ENCODE data around the gene NTN5. TPM values are rescaled to one million over a fixed set of nuclear protein-coding genes. Genes with fewer than 3 reads are reported as not detected.
"Not testable (repeated sequence)": the region's sequence is repeated elsewhere in the genome, so short reads cannot be mapped to it uniquely, and the experiment has no call there.

The NTN5 gene
- total RNA-seq, 2 experiments from 2014 or later: 0.16 to 0.53 TPM

DNA sequence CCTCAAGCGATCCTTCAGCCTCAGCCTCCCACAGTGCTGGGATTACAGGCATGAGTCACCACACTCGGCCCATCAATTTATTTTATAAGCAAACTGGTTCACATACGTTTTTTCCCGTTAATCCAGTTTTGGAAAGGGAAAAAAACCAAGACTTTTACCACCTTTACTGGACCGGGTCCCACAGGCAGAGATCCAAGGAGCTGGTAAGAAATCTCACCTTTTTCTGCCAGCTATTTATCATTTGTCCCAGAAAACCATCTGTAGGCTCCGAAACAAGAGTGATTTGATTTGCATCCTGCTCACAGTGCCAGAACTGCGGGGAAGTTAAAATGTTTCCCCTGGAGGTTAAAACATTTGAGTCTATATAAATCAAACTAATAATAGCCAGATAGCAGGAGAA, 16.6 kb upstream of the NTN5 start:
- intact Hi-C loops (cut with micrococcal nuclease; ENCODE audit: unreplicated experiment): no loop called here
- BruUV-seq (replicated peaks): no TSS peak
- Histone ChIP-seq H3K36me3 (ENCODE audit: insufficient read depth, low read length) (no peaks in the 10 kb centered on the region), H2AFZ (ENCODE audit: low read length) (no peak overlapping the region), H3K9me2 (ENCODE audit: insufficient read depth, low read length) (no peaks in the 10 kb centered on the region), H3K9me3 (ENCODE audit: low read length) (no peaks in the 10 kb centered on the region), H3K79me2 (ENCODE audit: insufficient read depth, low read depth, low read length) (no peaks in the 10 kb centered on the region), H3K4me3 (ENCODE audit: low read depth, low read length, poor library complexity, severe bottlenecking) (no peak overlapping the region), H3K4me2 (ENCODE audit: low read length) (no peak overlapping the region), H3K27ac (ENCODE audit: low read depth, low read length, poor library complexity, severe bottlenecking) (no peak overlapping the region), H3K4me1 (ENCODE audit: insufficient read depth, low read length, poor library complexity, severe bottlenecking) (no peaks in the 10 kb centered on the region), H4K20me1 (ENCODE audit: insufficient read depth, low read length) (no peaks in the 10 kb centered on the region)
- no peak for TF ChIP-seq EZH2phosphoT487 (IDR thresholded peaks at IDR 0.05; ENCODE audit: borderline replicate concordance, low read depth, low read length)
- TF ChIP-seq, protein P1, sequence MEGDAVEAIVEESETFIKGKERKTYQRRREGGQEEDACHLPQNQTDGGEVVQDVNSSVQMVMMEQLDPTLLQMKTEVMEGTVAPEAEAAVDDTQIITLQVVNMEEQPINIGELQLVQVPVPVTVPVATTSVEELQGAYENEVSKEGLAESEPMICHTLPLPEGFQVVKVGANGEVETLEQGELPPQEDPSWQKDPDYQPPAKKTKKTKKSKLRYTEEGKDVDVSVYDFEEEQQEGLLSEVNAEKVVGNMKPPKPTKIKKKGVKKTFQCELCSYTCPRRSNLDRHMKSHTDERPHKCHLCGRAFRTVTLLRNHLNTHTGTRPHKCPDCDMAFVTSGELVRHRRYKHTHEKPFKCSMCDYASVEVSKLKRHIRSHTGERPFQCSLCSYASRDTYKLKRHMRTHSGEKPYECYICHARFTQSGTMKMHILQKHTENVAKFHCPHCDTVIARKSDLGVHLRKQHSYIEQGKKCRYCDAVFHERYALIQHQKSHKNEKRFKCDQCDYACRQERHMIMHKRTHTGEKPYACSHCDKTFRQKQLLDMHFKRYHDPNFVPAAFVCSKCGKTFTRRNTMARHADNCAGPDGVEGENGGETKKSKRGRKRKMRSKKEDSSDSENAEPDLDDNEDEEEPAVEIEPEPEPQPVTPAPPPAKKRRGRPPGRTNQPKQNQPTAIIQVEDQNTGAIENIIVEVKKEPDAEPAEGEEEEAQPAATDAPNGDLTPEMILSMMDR (conservative IDR thresholded peaks at IDR 0.05; ENCODE audit: low read length): no peak
- no peak for DNase-seq (ENCODE audit: low spot score)
- ChIA-PET CTCF (ENCODE audit: unreplicated experiment) (no interaction called here), POLR2A (no interaction called here)

- Histone ChIP-seq H3K79me2 (ENCODE audit: insufficient read depth, low read depth, low read length) (no peaks in the 10 kb centered on the region), H2AFZ (ENCODE audit: low read length) (no peak overlapping the region), H4K20me1 (ENCODE audit: insufficient read depth, low read length) (no peaks in the 10 kb centered on the region), H3K9me2 (ENCODE audit: insufficient read depth, low read length) (no peaks in the 10 kb centered on the region), H3K4me2 (ENCODE audit: low read length) (no peak overlapping the region), H3K4me1 (ENCODE audit: insufficient read depth, low read length, poor library complexity, severe bottlenecking) (no peaks in the 10 kb centered on the region), H3K36me3 (ENCODE audit: insufficient read depth, low read length) (no peaks in the 10 kb centered on the region), H3K4me3 (ENCODE audit: low read depth, low read length, poor library complexity, severe bottlenecking) (no peak overlapping the region), H3K9me3 (ENCODE audit: low read length) (no peaks in the 10 kb centered on the region), H3K27ac (ENCODE audit: low read depth, low read length, poor library complexity, severe bottlenecking) (no peak overlapping the region)
- no peak for TF ChIP-seq EZH2phosphoT487 (IDR thresholded peaks at IDR 0.05; ENCODE audit: borderline replicate concordance, low read depth, low read length)
- TF ChIP-seq, protein P1 (conservative IDR thresholded peaks at IDR 0.05; ENCODE audit: low read length): no peak
- CTCF ChIA-PET (ENCODE audit: unreplicated experiment): no interaction called here
- intact Hi-C loops (cut with micrococcal nuclease; ENCODE audit: unreplicated experiment): no loop called here
- no peak for DNase-seq (ENCODE audit: low spot score)
- POLR2A ChIA-PET: no interaction called here
- BruUV-seq (replicated peaks): no TSS peak
These were observed 15.0 kb upstream of the NTN5 start for GRCh38 chr19:48687776-48688175.

DNA sequence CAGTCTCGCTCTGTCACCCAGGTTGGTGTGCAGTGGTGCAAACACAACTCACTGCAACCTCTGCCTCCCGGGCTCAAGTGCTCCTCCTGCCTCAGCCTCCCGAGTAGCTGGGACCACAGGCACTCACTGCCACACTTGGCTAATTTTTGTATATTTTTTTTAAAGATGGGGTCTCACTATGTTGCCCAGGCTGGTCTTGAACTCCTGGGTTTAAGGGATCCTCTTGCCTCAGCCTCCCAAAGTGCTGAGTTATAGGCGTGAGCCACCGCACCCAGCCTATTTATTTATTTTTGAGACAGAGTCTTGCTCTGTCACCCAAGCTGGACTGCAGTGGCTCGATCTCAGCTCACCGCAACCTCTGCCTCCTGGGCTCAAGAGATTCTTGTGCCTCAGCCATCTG, 13.8 kb upstream of the NTN5 start:
- H3K9me3 ChIP-seq (ENCODE audit: low read length); H3K9me2 ChIP-seq (ENCODE audit: insufficient read depth, low read length); BruUV-seq (replicated peaks); H3K36me3 ChIP-seq (ENCODE audit: insufficient read depth, low read length); H3K4me2 ChIP-seq (ENCODE audit: low read length); H3K79me2 ChIP-seq (ENCODE audit: insufficient read depth, low read depth, low read length); H4K20me1 ChIP-seq (ENCODE audit: insufficient read depth, low read length); H2AFZ ChIP-seq (ENCODE audit: low read length); DNase-seq (ENCODE audit: low spot score); intact Hi-C loops (cut with micrococcal nuclease; ENCODE audit: unreplicated experiment); H3K4me3 ChIP-seq (ENCODE audit: low read depth, low read length, poor library complexity, severe bottlenecking); H3K4me1 ChIP-seq (ENCODE audit: insufficient read depth, low read length, poor library complexity, severe bottlenecking); CTCF ChIA-PET (ENCODE audit: unreplicated experiment); H3K27ac ChIP-seq (ENCODE audit: low read depth, low read length, poor library complexity, severe bottlenecking): not testable (repeated sequence)
- POLR2A ChIA-PET: interaction anchor here (0.7 kb wide), 1 partner anchor 9 kb away, joined by 6 read pairs; the partner anchor contains the start of gene FUT2
